Endothelial cell of umbilical vein (primary cell): ENCODE measurements around the gene MIEF1. TPM values are rescaled to one million over a fixed set of nuclear protein-coding genes. Genes with fewer than 3 reads are reported as not detected.

Source experiments
- BruUV-seq: library from RNA; stranded (reverse); fragments of 400-500 nt; replicated peaks from 2 replicates; lab custom pipeline; 2021; lab: Mats Ljungman, UMichigan
- CTCF ChIA-PET: fragments of 300-600, 350-600 bp; sonication (Branson Sonifier 250); formaldehyde crosslinking; loops from one replicate; lab custom pipeline; 2021; ENCODE audit warnings: antibody characterized with exemption, inconsistent platforms; lab: Charles Lee
- POLR2A ChIA-PET: fragments of 300-600, 350-600 bp; sonication (Branson Sonifier 250); formaldehyde crosslinking; loops from one replicate; lab custom pipeline; 2021; ENCODE audit warnings: antibody characterized with exemption, inconsistent platforms; lab: Charles Lee
- DNase-seq: peaks from one replicate; pipeline ENCODE4 v3.0.0-alpha.2; 2011; ENCODE audit warnings: low read depth, low spot score
- FAIRE-seq: peaks from 2 replicates; lab custom pipeline; 2011; peaks lifted over from hg19 to GRCh38; lab: Jason Lieb, UNC
- H2AFZ ChIP-seq: 2 replicates; pipeline ENCODE4 v1.6.0; 2012; ENCODE audit warnings: low read depth, low read length, control low read depth, inconsistent platforms
- H3K27ac ChIP-seq: 2 replicates; pipeline ENCODE4 v1.5.1; 2011; ENCODE audit warnings: low read depth, mild to moderate bottlenecking, control low read depth, low read length, moderate library complexity; ENCODE audit not compliant: insufficient read depth
- H3K27me3 ChIP-seq, 2 experiments: 2 replicates each; pipeline versions ENCODE4 v1.6.0 to v1.6.1; 2011; ENCODE audit warnings: low read length in 2 of 2, mixed read lengths in 1 of 2; ENCODE audit not compliant: control insufficient read depth in 2 of 2, insufficient read depth in 2 of 2
- H3K36me3 ChIP-seq, 2 experiments: 2 replicates in 1 of 2; 3 replicates in 1 of 2; pipeline ENCODE4 v1.5.1; 2011; ENCODE audit warnings: low read length in 2 of 2, mild to moderate bottlenecking in 1 of 2, moderate library complexity in 1 of 2; ENCODE audit not compliant: control insufficient read depth in 2 of 2, insufficient read depth in 2 of 2; ENCODE audit errors: extremely low read depth in 1 of 2
- H3K4me1 ChIP-seq: 3 replicates; pipeline ENCODE4 v1.5.1; 2011; ENCODE audit warnings: mild to moderate bottlenecking, low read length; ENCODE audit not compliant: control insufficient read depth, insufficient read depth; ENCODE audit errors: extremely low read depth
- H3K4me2 ChIP-seq: 2 replicates; pipeline ENCODE4 v1.6.1; 2011; ENCODE audit warnings: low read length, control low read depth, mixed read lengths; ENCODE audit not compliant: insufficient read depth
- H3K4me3 ChIP-seq, 3 experiments: fragments of 200-600 bp in 1 of 3; sonication (generic), shearing (Covaris generic) in 1 of 3; replicated peaks in 1 of 3; 2 replicates each; pipeline ENCODE4 v1.5.1; 2011 to 2016; ENCODE audit warnings: control low read depth in 3 of 3, low read length in 3 of 3, mild to moderate bottlenecking in 2 of 3, inconsistent platforms in 1 of 3, low read depth in 1 of 3, moderate library complexity in 1 of 3; ENCODE audit not compliant: insufficient read depth in 1 of 3
- H3K79me2 ChIP-seq: 2 replicates; pipeline ENCODE4 v1.6.0; 2012; ENCODE audit warnings: low read length, inconsistent platforms; ENCODE audit not compliant: control insufficient read depth, insufficient read depth
- H3K9ac ChIP-seq: replicated peaks from 2 replicates; pipeline ENCODE3; 2011; ENCODE audit warnings: low read length, control low read depth; ENCODE audit not compliant: insufficient read depth; ENCODE audit errors: extremely low read depth
- H3K9me1 ChIP-seq: replicated peaks from 3 replicates; pipeline ENCODE4 v1.6.0; 2011; ENCODE audit warnings: mild to moderate bottlenecking, low read length; ENCODE audit not compliant: control insufficient read depth, insufficient read depth; ENCODE audit errors: extremely low read depth
- H3K9me3 ChIP-seq: replicated peaks from 2 replicates; pipeline ENCODE4 v1.5.1; 2012; ENCODE audit warnings: low read length, inconsistent platforms; ENCODE audit not compliant: control insufficient read depth, insufficient read depth
- H4K20me1 ChIP-seq: replicated peaks from 2 replicates; pipeline ENCODE3; 2011; ENCODE audit warnings: mild to moderate bottlenecking, low read length; ENCODE audit not compliant: control insufficient read depth, insufficient read depth; ENCODE audit errors: extremely low read depth
- CTCF ChIP-seq, 2 donors: IDR thresholded peaks; 1 replicate in 1 of 2; 2 replicates in 1 of 2; pipeline ENCODE4 v1.5.1; 2011; ENCODE audit warnings: low read length in 2 of 2, mild to moderate bottlenecking in 2 of 2, moderate library complexity in 2 of 2, control low read depth in 1 of 2, inconsistent platforms in 1 of 2, low read depth in 1 of 2; ENCODE audit not compliant: insufficient read depth in 1 of 2; ENCODE audit errors: extremely low read depth in 1 of 2
- EZH2 ChIP-seq: IDR thresholded peaks from 2 replicates; pipeline ENCODE4 v1.6.1; 2012; ENCODE audit warnings: borderline replicate concordance, low read depth, mild to moderate bottlenecking, moderate library complexity, low read length, inconsistent platforms; ENCODE audit not compliant: severe bottlenecking
- FOS ChIP-seq: IDR thresholded peaks from 2 replicates; pipeline ENCODE4 v1.6.1; 2011; ENCODE audit warnings: mild to moderate bottlenecking, low read length, moderate library complexity, borderline replicate concordance; ENCODE audit not compliant: insufficient read depth
- GATA2 ChIP-seq: IDR thresholded peaks from 2 replicates; pipeline ENCODE4 v1.7.0; 2011; ENCODE audit warnings: low read depth, mild to moderate bottlenecking, moderate library complexity, mixed read lengths, low read length; ENCODE audit not compliant: insufficient read length, insufficient read depth
- JUN ChIP-seq: IDR thresholded peaks from 2 replicates; pipeline ENCODE4 v1.6.1; 2011; ENCODE audit warnings: borderline replicate concordance, low read depth; ENCODE audit not compliant: insufficient read length, insufficient read depth
- MAX ChIP-seq: IDR thresholded peaks from 2 replicates; pipeline ENCODE4 v1.6.1; 2011; ENCODE audit not compliant: insufficient read depth, insufficient read length
- MYC ChIP-seq: IDR thresholded peaks from one replicate; pipeline ENCODE4 v1.6.1; 2011; ENCODE audit warnings: mild to moderate bottlenecking, low read depth, low read length
- POLR2A ChIP-seq: IDR thresholded peaks from 2 replicates; pipeline ENCODE4 v1.6.1; 2012; ENCODE audit warnings: low read depth, mild to moderate bottlenecking, control low read depth, low read length
- POLR2AphosphoS5 ChIP-seq: IDR thresholded peaks from 2 replicates; pipeline ENCODE4 v1.6.1; 2012; ENCODE audit warnings: low read depth, mild to moderate bottlenecking, control low read depth, low read length, moderate library complexity; ENCODE audit not compliant: insufficient read depth
- dilution Hi-C: fragments of 300-500 bp; cut with MboI; formaldehyde crosslinking; loops from one replicate; pipeline ENCODE4 v1.15.0; 2019; ENCODE audit warnings: low sequenced_read_pairs; ENCODE audit not compliant: extremely low pct_ligation_motif_present
- intact Hi-C: fragments of 100-400 bp; cut with micrococcal nuclease; formaldehyde crosslinking; loops from one replicate; pipeline ENCODE4 v1.10.0; 2022
- polyA plus RNA-seq, 4 experiments: library from polyadenylated mRNA; depleted of rRNA in 3 of 4; stranded (reverse) in 3 of 4; unstranded in 1 of 4; fragments of >200 nt; gene quantifications; 2 replicates each; pipeline versions ENCODE4 v1.2.1 to v1.2.3, GENCODE V29; 2011 to 2012; ENCODE audit warnings: missing spikeins in 1 of 4
- total RNA-seq: library from RNA; stranded (reverse); gene quantifications from 2 replicates; pipeline ENCODE4 v1.2.3, GENCODE V29; 2021

The MIEF1 gene
- total and polyA plus RNA-seq, 2 donors (not counting 3 experiments of a cell fraction or from before 2014, with no cell fraction given), result 14.2 to 31.1 TPM

- no peak overlapping the region for H2AFZ ChIP-seq
- H3K4me1 ChIP-seq, result peaks cover 4% of the 10 kb centered on the region
- dilution Hi-C loops, result no loop called here
- H3K9ac ChIP-seq, result no peak overlapping the region
- no peak overlapping the region for H3K27ac ChIP-seq
- POLR2A ChIA-PET, result no interaction called here
- no peaks in the 10 kb centered on the region for H3K9me1 ChIP-seq
- no peaks in the 10 kb centered on the region for H3K27me3 ChIP-seq
- no peak overlapping the region for H3K4me3 ChIP-seq
- H4K20me1 ChIP-seq, result no peaks in the 10 kb centered on the region
- peaks cover 43% of the 10 kb centered on the region for H3K79me2 ChIP-seq
- peaks cover 17 to 36% of the 10 kb centered on the region in 2 experiments for H3K36me3 ChIP-seq
- FAIRE-seq (no peak), DNase-seq (no peak)
- intact Hi-C loops, result no loop called here
- no TSS peak for BruUV-seq
- CTCF ChIA-PET, result no interaction called here
- no peaks in the 10 kb centered on the region for H3K9me3 ChIP-seq
- no peak overlapping the region for H3K4me2 ChIP-seq
- TF ChIP-seq JUN (no peak), MYC (no peak), CTCF (IDR thresholded peaks at IDR 0.05; ENCODE audit: extremely low read depth in 1 of 2, insufficient read depth in 1 of 2, low read depth in 1 of 2, low read length in 2 of 2) (no peak), GATA2 (no peak), POLR2AphosphoS5 (no peak), FOS (no peak), EZH2 (no peak), POLR2A (no peak), MAX (no peak)
These were observed 6.3 kb downstream of the MIEF1 start for GRCh38 chr22:39508393-39508792.
